GM21825 (cell line): ENCODE data around the gene ORAI3.
"Not testable (repeated sequence)": the region's sequence is repeated elsewhere in the genome, so short reads cannot be mapped to it uniquely, and the experiment has no call there.

ENCODE experiments used
- ATAC-seq: cut with Tn5 transposase; IDR thresholded peaks from one replicate; pipeline ENCODE4 v1.9.1; 2021; ENCODE audit warnings: mild to moderate bottlenecking, moderate library complexity; ENCODE audit not compliant: unreplicated experiment

Gene ORAI3

GRCh38 chr16:30923554-30924075, 25.3 kb upstream of the ORAI3 start, which contains the start of gene FBXL19:
TSS of gene FBXL19 (plus strand) at chr16:30923572. CDS start at chr16:30925755, 2,183 bp downstream.
- no peak for ATAC-seq

- ATAC-seq, result no peak
These were observed 24.6 kb upstream of the ORAI3 start for GRCh38 chr16:30924076-30924912.

GRCh38 chr16:30924913-30925631, 23.8 kb upstream of the ORAI3 start:
- ATAC-seq, result no peak

GRCh38 chr16:30925632-30925987, 23.3 kb upstream of the ORAI3 start:
- no peak for ATAC-seq

GRCh38 chr16:30925995-30926811, 22.7 kb upstream of the ORAI3 start:
- ATAC-seq, result no peak

- no peak for ATAC-seq
These were observed 21.7 kb upstream of the ORAI3 start for GRCh38 chr16:30926937-30927788.

GRCh38 chr16:30927789-30928378, 21.0 kb upstream of the ORAI3 start:
- no peak for ATAC-seq

GRCh38 chr16:30928390-30928789, 20.5 kb upstream of the ORAI3 start:
- no peak for ATAC-seq

GRCh38 chr16:30929167-30929566, 19.7 kb upstream of the ORAI3 start:
- ATAC-seq, result no peak

- no peak for ATAC-seq
These were observed 18.7 kb upstream of the ORAI3 start for GRCh38 chr16:30930160-30930571.

- ATAC-seq, result no peak
These were observed 17.7 kb upstream of the ORAI3 start for GRCh38 chr16:30931068-30931650.

GRCh38 chr16:30934827-30935557, 13.9 kb upstream of the ORAI3 start:
- ATAC-seq, result no peak

GRCh38 chr16:30937692-30938091, 11.2 kb upstream of the ORAI3 start:
- ATAC-seq, result no peak

GRCh38 chr16:30939571-30939970, 9.3 kb upstream of the ORAI3 start:
- ATAC-seq, result not testable (repeated sequence)

GRCh38 chr16:30941600-30942425, 7.1 kb upstream of the ORAI3 start:
- ATAC-seq, result peak; percentile 78

- ATAC-seq, result no peak
These were observed 6.5 kb upstream of the ORAI3 start for GRCh38 chr16:30942426-30942806.

- ATAC-seq, result no peak
These were observed 4.5 kb upstream of the ORAI3 start for GRCh38 chr16:30944352-30944751.
